ENCODE measurements around the gene EME1.
"Not testable (repeated sequence)": the region's sequence is repeated elsewhere in the genome, so short reads cannot be mapped to it uniquely, and the experiment has no call there.

The EME1 gene

GRCh38 chr17:50421308-50422051 is 48.5 kb downstream of the EME1 start:
- no peaks in the 10 kb centered on the region for H3K9me3 Mint-ChIP-seq
- ATAC-seq (replicated peaks; ENCODE audit: extremely low read depth, poor library complexity, severe bottlenecking) (peak; percentile 26), DNase-seq (ENCODE audit: low spot score in 2 of 2) (no peak)
- H3K27me3 Mint-ChIP-seq, result peaks cover 8% of the 10 kb centered on the region
- H3K36me3 Mint-ChIP-seq (ENCODE audit: insufficient read depth), result peaks cover 1% of the 10 kb centered on the region
- H3K4me3 Mint-ChIP-seq, result peak overlapping the region; percentile 61
- peaks cover 20% of the 10 kb centered on the region for H3K4me1 Mint-ChIP-seq
- peak overlapping the region; percentile 82 for H3K27ac Mint-ChIP-seq (ENCODE audit: low read depth)

GRCh38 chr17:50422738-50423137 is 49.7 kb downstream of the EME1 start:
- no peak for ATAC-seq (replicated peaks; ENCODE audit: extremely low read depth, poor library complexity, severe bottlenecking)
- no peaks in the 10 kb centered on the region for H3K9me3 Mint-ChIP-seq
- H3K4me1 Mint-ChIP-seq, result peaks cover 32% of the 10 kb centered on the region
- DNase-seq (ENCODE audit: low spot score in 2 of 2), result no peak
- no peaks in the 10 kb centered on the region for H3K27me3 Mint-ChIP-seq
- H3K27ac Mint-ChIP-seq (ENCODE audit: low read depth), result no peak overlapping the region
- no peak overlapping the region for H3K4me3 Mint-ChIP-seq
- H3K36me3 Mint-ChIP-seq (ENCODE audit: insufficient read depth), result peaks cover 1% of the 10 kb centered on the region

- no peaks in the 10 kb centered on the region for H3K9me3 Mint-ChIP-seq
- ATAC-seq (replicated peaks; ENCODE audit: extremely low read depth, poor library complexity, severe bottlenecking) (no peak), DNase-seq (ENCODE audit: low spot score in 2 of 2) (no peak)
- no peak overlapping the region for H3K27ac Mint-ChIP-seq (ENCODE audit: low read depth)
- no peaks in the 10 kb centered on the region for H3K27me3 Mint-ChIP-seq
- H3K36me3 Mint-ChIP-seq (ENCODE audit: insufficient read depth), result peaks cover 1% of the 10 kb centered on the region
- H3K4me1 Mint-ChIP-seq, result peaks cover 35% of the 10 kb centered on the region
- H3K4me3 Mint-ChIP-seq, result no peak overlapping the region
Observed at GRCh38 chr17:50423553-50424159, 50.6 kb downstream of the EME1 start.

- peak overlapping the region; percentile 86 for H3K4me3 Mint-ChIP-seq
- no peak overlapping the region for H3K27ac Mint-ChIP-seq (ENCODE audit: low read depth)
Observed at GRCh38 chr17:50424246-50424995, 51.4 kb downstream of the EME1 start.

GRCh38 chr17:50424996-50425681 is 52.1 kb downstream of the EME1 start:
- no peaks in the 10 kb centered on the region for H3K27me3 Mint-ChIP-seq
- no peaks in the 10 kb centered on the region for H3K9me3 Mint-ChIP-seq
- H3K4me1 Mint-ChIP-seq, result peaks cover 35% of the 10 kb centered on the region
- H3K27ac Mint-ChIP-seq (ENCODE audit: low read depth), result peak overlapping the region; percentile 57
- H3K36me3 Mint-ChIP-seq (ENCODE audit: insufficient read depth), result peaks cover 1% of the 10 kb centered on the region
- ATAC-seq (replicated peaks; ENCODE audit: extremely low read depth, poor library complexity, severe bottlenecking), result no peak
- DNase-seq (ENCODE audit: low spot score in 2 of 2), result no peak
- H3K4me3 Mint-ChIP-seq, result peak overlapping the region; percentile 86

More at GRCh38 chr17:50424246-50424995, 51.4 kb downstream of the EME1 start:
- no peaks in the 10 kb centered on the region for H3K27me3 Mint-ChIP-seq
- peaks cover 35% of the 10 kb centered on the region for H3K4me1 Mint-ChIP-seq
- peaks cover 1% of the 10 kb centered on the region for H3K36me3 Mint-ChIP-seq (ENCODE audit: insufficient read depth)
- ATAC-seq (replicated peaks; ENCODE audit: extremely low read depth, poor library complexity, severe bottlenecking) (no peak), DNase-seq (ENCODE audit: low spot score in 2 of 2) (no peak)
- H3K9me3 Mint-ChIP-seq, result no peaks in the 10 kb centered on the region

- DNase-seq (ENCODE audit: low spot score in 2 of 2), result peak; percentile 38 to 41
- Mint-ChIP-seq H3K27me3 (no peaks in the 10 kb centered on the region), H3K27ac (ENCODE audit: low read depth) (peak within 1 kb of the TSS; percentile 57), H3K9me3 (no peaks in the 10 kb centered on the region), H3K36me3 (ENCODE audit: insufficient read depth) (peaks cover 1% of the 10 kb centered on the region), H3K4me3 (peak within 1 kb of the TSS; percentile 86), H3K4me1 (peaks cover 31% of the 10 kb centered on the region)
- ATAC-seq (replicated peaks; ENCODE audit: extremely low read depth, poor library complexity, severe bottlenecking), result peak; percentile 86
Observed at GRCh38 chr17:50425682-50426471, 52.8 kb downstream of the EME1 start, which contains the start of gene ACSF2. Gene ACSF2 (plus strand): TSS chr17:50426218. CDS start chr17:50426262, 44 bp downstream.

- Mint-ChIP-seq H3K36me3 (ENCODE audit: insufficient read depth) (peaks cover 1% of the 10 kb centered on the region), H3K27me3 (no peaks in the 10 kb centered on the region), H3K27ac (ENCODE audit: low read depth) (no peak overlapping the region), H3K4me1 (peaks cover 29% of the 10 kb centered on the region), H3K9me3 (no peaks in the 10 kb centered on the region), H3K4me3 (peak overlapping the region; percentile 86)
- no peak for ATAC-seq (replicated peaks; ENCODE audit: extremely low read depth, poor library complexity, severe bottlenecking)
- no peak for DNase-seq (ENCODE audit: low spot score in 2 of 2)
Observed at GRCh38 chr17:50426472-50426782, 53.4 kb downstream of the EME1 start.

- H3K36me3 Mint-ChIP-seq (ENCODE audit: insufficient read depth), result peaks cover 3% of the 10 kb centered on the region
- peaks cover 26% of the 10 kb centered on the region for H3K4me1 Mint-ChIP-seq
- DNase-seq (ENCODE audit: low spot score in 2 of 2), result no peak
Observed at GRCh38 chr17:50426814-50427787, 54.1 kb downstream of the EME1 start.

GRCh38 chr17:50428126-50428525 is 55.1 kb downstream of the EME1 start:
- not testable (repeated sequence) for H3K4me3 Mint-ChIP-seq

More at GRCh38 chr17:50426814-50427787, 54.1 kb downstream of the EME1 start:
- peak overlapping the region; percentile 86 for H3K4me3 Mint-ChIP-seq
- no peak for ATAC-seq (replicated peaks; ENCODE audit: extremely low read depth, poor library complexity, severe bottlenecking)
- H3K9me3 Mint-ChIP-seq, result no peaks in the 10 kb centered on the region
- H3K27ac Mint-ChIP-seq (ENCODE audit: low read depth), result no peak overlapping the region
- H3K27me3 Mint-ChIP-seq, result no peaks in the 10 kb centered on the region

GRCh38 chr17:50428831-50429424 is 55.9 kb downstream of the EME1 start:
- H3K27me3 Mint-ChIP-seq, result no peaks in the 10 kb centered on the region
- no peak overlapping the region for H3K27ac Mint-ChIP-seq (ENCODE audit: low read depth)
- H3K4me1 Mint-ChIP-seq, result peaks cover 30% of the 10 kb centered on the region
- ATAC-seq (replicated peaks; ENCODE audit: extremely low read depth, poor library complexity, severe bottlenecking) (no peak), DNase-seq (ENCODE audit: low spot score in 2 of 2) (no peak)
- H3K9me3 Mint-ChIP-seq, result no peaks in the 10 kb centered on the region
- H3K36me3 Mint-ChIP-seq (ENCODE audit: insufficient read depth), result peaks cover 5% of the 10 kb centered on the region
- no peak overlapping the region for H3K4me3 Mint-ChIP-seq

More at GRCh38 chr17:50428126-50428525, 55.1 kb downstream of the EME1 start:
- H3K4me1 Mint-ChIP-seq, result peaks cover 30% of the 10 kb centered on the region
- H3K27ac Mint-ChIP-seq (ENCODE audit: low read depth); DNase-seq (ENCODE audit: low spot score in 2 of 2); ATAC-seq (replicated peaks; ENCODE audit: extremely low read depth, poor library complexity, severe bottlenecking); H3K27me3 Mint-ChIP-seq; H3K9me3 Mint-ChIP-seq; H3K36me3 Mint-ChIP-seq (ENCODE audit: insufficient read depth): not testable (repeated sequence)

- H3K4me3 Mint-ChIP-seq, result no peak overlapping the region
- H3K9me3 Mint-ChIP-seq, result no peaks in the 10 kb centered on the region
- H3K36me3 Mint-ChIP-seq (ENCODE audit: insufficient read depth), result peaks cover 5% of the 10 kb centered on the region
Observed at GRCh38 chr17:50429793-50430192, 56.8 kb downstream of the EME1 start.

More at GRCh38 chr17:50429793-50430192, 56.8 kb downstream of the EME1 start:
- no peak for DNase-seq (ENCODE audit: low spot score in 2 of 2)
- Mint-ChIP-seq H3K27ac (ENCODE audit: low read depth) (no peak overlapping the region), H3K4me1 (peaks cover 30% of the 10 kb centered on the region), H3K27me3 (no peaks in the 10 kb centered on the region)
- ATAC-seq (replicated peaks; ENCODE audit: extremely low read depth, poor library complexity, severe bottlenecking), result no peak
